Lung (tissue), 12 donors: ENCODE results near the gene SERP2. TPM values are rescaled to one million over a fixed set of nuclear protein-coding genes. Genes with fewer than 3 reads are reported as not detected.

Experiments
- ATAC-seq: fragments of 200-7000 bp; cut with Tn5 transposase; one replicate; pipeline ENCODE4 v1.9.1; 2020; ENCODE audit warnings: moderate number of reproducible peaks; ENCODE audit not compliant: insufficient read depth, low FRiP score
- DNase-seq, 3 donors: peaks; one replicate each; pipeline ENCODE4 v3.0.0-alpha.2; 2013 to 2017
- H3K27ac ChIP-seq, 2 donors: one replicate each; pipeline ENCODE4 v1.5.1; 2013; ENCODE audit warnings: mild to moderate bottlenecking in 2 of 2, moderate library complexity in 2 of 2, control low read depth in 1 of 2, inconsistent platforms in 1 of 2, low read depth in 1 of 2, low read length in 1 of 2
- H3K27me3 ChIP-seq, 3 donors: one replicate each; pipeline ENCODE4 v1.5.1; 2013; ENCODE audit warnings: low read length in 2 of 3; ENCODE audit not compliant: control insufficient read depth in 3 of 3, insufficient read depth in 3 of 3
- H3K36me3 ChIP-seq, 4 donors: one replicate each; pipeline ENCODE4 v1.5.1; 2013; ENCODE audit warnings: low read length in 4 of 4, mild to moderate bottlenecking in 1 of 4, moderate library complexity in 1 of 4; ENCODE audit not compliant: control insufficient read depth in 4 of 4, insufficient read depth in 4 of 4
- H3K4me1 ChIP-seq, 5 donors: one replicate each; pipeline ENCODE4 v1.5.1; 2013; ENCODE audit warnings: low read length in 5 of 5, mild to moderate bottlenecking in 2 of 5, moderate library complexity in 1 of 5; ENCODE audit not compliant: control insufficient read depth in 5 of 5, insufficient read depth in 5 of 5
- H3K4me3 ChIP-seq: one replicate; pipeline ENCODE4 v1.5.1; 2013; ENCODE audit warnings: mild to moderate bottlenecking, control low read depth, moderate library complexity
- H3K9ac ChIP-seq, 2 donors: one replicate each; pipeline ENCODE4 v1.5.1; 2013; ENCODE audit warnings: low read length in 2 of 2, control low read depth in 1 of 2; ENCODE audit not compliant: insufficient read depth in 1 of 2
- H3K9me3 ChIP-seq, 4 donors: one replicate each; pipeline ENCODE4 v1.5.1; 2013; ENCODE audit warnings: low read length in 3 of 4, mild to moderate bottlenecking in 1 of 4, moderate library complexity in 1 of 4; ENCODE audit not compliant: control insufficient read depth in 4 of 4, insufficient read depth in 3 of 4
- CTCF ChIP-seq: IDR thresholded peaks from 2 replicates; pipeline ENCODE4 v1.5.1; 2012; ENCODE audit warnings: mild to moderate bottlenecking; ENCODE audit errors: control extremely low read depth, extremely low read depth
- WGBS, 2 donors: extraction: QIAGEN DNeasy Blood & Tissue Kit; methylation state at CpG; one replicate each; pipeline ENCODE4 v1.1.7; 2013; 5-methylcytosine and 5-hydroxymethylcytosine counted together
- polyA plus RNA-seq, 2 donors: library from polyadenylated mRNA; stranded (reverse); fragments of 200-250 nt; gene quantifications; one replicate each; pipeline ENCODE4 v1.2.1, GENCODE V29; 2013
- total RNA-seq, 2 donors: library from RNA; depleted of rRNA in 1 of 2; stranded (reverse); fragments of >200 nt in 1 of 2; gene quantifications; one replicate each; pipeline ENCODE4 v1.2.1, GENCODE V29; 2014 to 2021
- donor health status: control.
- donor health status: control.
- donor health status: Bipolar disorder and iron deficiency.
- donor health status: healthy.
- donor health status: DM: yes; HTN: yes; CAD: no.

The SERP2 gene
- total and polyA plus RNA-seq, 4 donors, result 4.2 to 6.9 (median 5.9) TPM

- ATAC-seq, result no peak
- Histone ChIP-seq H3K4me3 (no peak overlapping the region), H3K27me3 (no peaks in the 10 kb centered on the region), H3K36me3 (no peaks in the 10 kb centered on the region), H3K4me1 (peaks cover 0 to 11% (median 2%) of the 10 kb centered on the region in 5 donors), H3K9ac (no peak overlapping the region), H3K9me3 (peaks cover 0 to 1% (median 0%) of the 10 kb centered on the region in 4 donors), H3K27ac (no peak overlapping the region)
- 80 to 93% methylated on average over 1 of the region's 1 CpG for WGBS, 2 donors
- TF ChIP-seq CTCF, result no peak
- DNase-seq, result no peak
Measured at GRCh38 chr13:44389876-44390275, 16.3 kb downstream of the SERP2 start.

GRCh38 chr13:44393391-44393790 lies 19.8 kb downstream of the SERP2 start:
- H3K27ac ChIP-seq, result no peak overlapping the region
- WGBS, 2 donors, result 25 to 35% methylated on average over 7 to 8 of the region's 8 CpGs
- H3K36me3 ChIP-seq, result no peaks in the 10 kb centered on the region
- no peak overlapping the region for H3K9ac ChIP-seq
- DNase-seq (peak in 2 of 3 donors; percentile 30 to 49), ATAC-seq (no peak)
- no peak for TF ChIP-seq CTCF
- H3K27me3 ChIP-seq, result no peaks in the 10 kb centered on the region
- no peak overlapping the region for H3K4me3 ChIP-seq
- peaks cover 0 to 27% (median 4%) of the 10 kb centered on the region in 5 donors for H3K4me1 ChIP-seq
- peaks cover 0 to 1% (median 0%) of the 10 kb centered on the region in 4 donors for H3K9me3 ChIP-seq

- Histone ChIP-seq H3K9ac (no peak overlapping the region), H3K27ac (no peak overlapping the region), H3K4me1 (peaks cover 0 to 27% (median 2%) of the 10 kb centered on the region in 5 donors), H3K4me3 (no peak overlapping the region), H3K9me3 (no peaks in the 10 kb centered on the region), H3K27me3 (no peaks in the 10 kb centered on the region), H3K36me3 (no peaks in the 10 kb centered on the region)
- no peak for DNase-seq
- no peak for TF ChIP-seq CTCF
- ATAC-seq, result no peak
Measured at GRCh38 chr13:44394658-44395057, 21.0 kb downstream of the SERP2 start.
